HL-60 (cell line): ENCODE measurements around the gene CASP3.
"Not testable (repeated sequence)": the region's sequence is repeated elsewhere in the genome, so short reads cannot be mapped to it uniquely, and the experiment has no call there.

Source experiments
- DNase-seq, 2 experiments: peaks; one replicate each; pipeline ENCODE4 v3.0.0-alpha.2; 2010 to 2020; ENCODE audit warnings: low read depth in 1 of 2, low spot score in 1 of 2
- H3K27ac ChIP-seq: fragments of 250-450 bp; sonication (Bioruptor Pico); replicated peaks from 2 replicates; pipeline ENCODE4 v1.5.1; 2020; ENCODE audit warnings: mild to moderate bottlenecking, moderate library complexity
- H3K27me3 ChIP-seq: fragments of 250-450 bp; sonication (Bioruptor Pico); 2 replicates; pipeline ENCODE4 v1.5.1; 2021; ENCODE audit warnings: mild to moderate bottlenecking, moderate library complexity; ENCODE audit not compliant: insufficient read depth, poor library complexity, severe bottlenecking
- H3K4me3 ChIP-seq: replicated peaks from 2 replicates; pipeline ENCODE4 v1.5.1; 2011; ENCODE audit warnings: mild to moderate bottlenecking, control low read depth, low read length; ENCODE audit not compliant: insufficient read depth
- GABPA ChIP-seq: IDR thresholded peaks from 2 replicates; pipeline ENCODE4 v1.6.1; 2012; ENCODE audit warnings: low read depth
- POLR2AphosphoS5 ChIP-seq: IDR thresholded peaks from 2 replicates; pipeline ENCODE4 v1.6.1; 2012; ENCODE audit warnings: low read depth
- SPI1 ChIP-seq: IDR thresholded peaks from 2 replicates; pipeline ENCODE4 v1.6.1; 2012; ENCODE audit warnings: low read depth, mild to moderate bottlenecking, borderline replicate concordance
- TF ChIP-seq, protein P1 (sequence below): IDR thresholded peaks from 2 replicates; pipeline ENCODE4 v1.6.1; 2012; ENCODE audit warnings: low read depth; ENCODE audit not compliant: insufficient replicate concordance
- TF ChIP-seq, protein P2 (sequence below): IDR thresholded peaks from one replicate; pipeline ENCODE4 v1.5.1; 2011; ENCODE audit warnings: low read length, control low read depth, inconsistent platforms; ENCODE audit not compliant: insufficient read depth

CASP3 gene

DNA sequence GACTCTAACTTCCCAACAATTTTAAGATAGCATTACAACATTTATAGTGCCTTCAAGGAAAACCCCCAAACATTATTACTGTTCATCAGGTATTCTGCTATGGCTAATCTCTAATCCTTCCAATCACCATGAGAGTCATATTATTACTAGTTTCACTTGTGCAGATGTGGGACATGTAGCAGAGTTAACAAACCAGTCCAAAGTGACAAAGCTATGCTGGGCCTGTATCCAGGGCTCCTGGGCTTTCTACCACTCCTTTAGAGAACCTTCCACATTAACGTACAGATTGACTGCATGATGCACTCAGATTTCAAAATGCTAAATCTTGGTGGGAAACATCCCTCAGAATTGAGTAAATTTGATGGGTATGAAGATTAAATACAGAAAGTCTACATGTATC is 16.4 kb downstream of the CASP3 start:
- no peak overlapping the region for H3K4me3 ChIP-seq

DNA sequence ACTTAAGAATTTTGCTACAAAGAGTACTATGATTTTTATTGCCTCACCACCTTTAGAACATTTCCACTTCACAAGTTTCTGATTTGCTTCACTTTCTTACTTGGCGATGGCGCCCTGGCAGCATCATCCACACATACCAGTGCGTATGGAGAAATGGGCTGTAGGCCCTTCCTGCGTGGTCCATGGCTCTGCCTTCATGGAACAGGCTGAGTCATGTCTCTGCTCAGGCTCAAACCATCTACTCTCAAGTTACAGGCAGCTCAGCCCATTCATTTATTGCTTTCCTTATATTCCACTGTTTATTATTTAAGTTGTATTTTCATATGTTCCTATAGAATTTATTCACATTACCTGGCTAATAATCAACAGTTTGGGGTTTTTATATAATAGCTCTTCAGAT is 21.1 kb downstream of the CASP3 start:
- H3K27me3 ChIP-seq: no peaks in the 10 kb centered on the region
- H3K27ac ChIP-seq: no peak overlapping the region
- no peak for DNase-seq
- TF ChIP-seq, protein P1, sequence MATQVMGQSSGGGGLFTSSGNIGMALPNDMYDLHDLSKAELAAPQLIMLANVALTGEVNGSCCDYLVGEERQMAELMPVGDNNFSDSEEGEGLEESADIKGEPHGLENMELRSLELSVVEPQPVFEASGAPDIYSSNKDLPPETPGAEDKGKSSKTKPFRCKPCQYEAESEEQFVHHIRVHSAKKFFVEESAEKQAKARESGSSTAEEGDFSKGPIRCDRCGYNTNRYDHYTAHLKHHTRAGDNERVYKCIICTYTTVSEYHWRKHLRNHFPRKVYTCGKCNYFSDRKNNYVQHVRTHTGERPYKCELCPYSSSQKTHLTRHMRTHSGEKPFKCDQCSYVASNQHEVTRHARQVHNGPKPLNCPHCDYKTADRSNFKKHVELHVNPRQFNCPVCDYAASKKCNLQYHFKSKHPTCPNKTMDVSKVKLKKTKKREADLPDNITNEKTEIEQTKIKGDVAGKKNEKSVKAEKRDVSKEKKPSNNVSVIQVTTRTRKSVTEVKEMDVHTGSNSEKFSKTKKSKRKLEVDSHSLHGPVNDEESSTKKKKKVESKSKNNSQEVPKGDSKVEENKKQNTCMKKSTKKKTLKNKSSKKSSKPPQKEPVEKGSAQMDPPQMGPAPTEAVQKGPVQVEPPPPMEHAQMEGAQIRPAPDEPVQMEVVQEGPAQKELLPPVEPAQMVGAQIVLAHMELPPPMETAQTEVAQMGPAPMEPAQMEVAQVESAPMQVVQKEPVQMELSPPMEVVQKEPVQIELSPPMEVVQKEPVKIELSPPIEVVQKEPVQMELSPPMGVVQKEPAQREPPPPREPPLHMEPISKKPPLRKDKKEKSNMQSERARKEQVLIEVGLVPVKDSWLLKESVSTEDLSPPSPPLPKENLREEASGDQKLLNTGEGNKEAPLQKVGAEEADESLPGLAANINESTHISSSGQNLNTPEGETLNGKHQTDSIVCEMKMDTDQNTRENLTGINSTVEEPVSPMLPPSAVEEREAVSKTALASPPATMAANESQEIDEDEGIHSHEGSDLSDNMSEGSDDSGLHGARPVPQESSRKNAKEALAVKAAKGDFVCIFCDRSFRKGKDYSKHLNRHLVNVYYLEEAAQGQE: no peak
- TF ChIP-seq, protein P2, sequence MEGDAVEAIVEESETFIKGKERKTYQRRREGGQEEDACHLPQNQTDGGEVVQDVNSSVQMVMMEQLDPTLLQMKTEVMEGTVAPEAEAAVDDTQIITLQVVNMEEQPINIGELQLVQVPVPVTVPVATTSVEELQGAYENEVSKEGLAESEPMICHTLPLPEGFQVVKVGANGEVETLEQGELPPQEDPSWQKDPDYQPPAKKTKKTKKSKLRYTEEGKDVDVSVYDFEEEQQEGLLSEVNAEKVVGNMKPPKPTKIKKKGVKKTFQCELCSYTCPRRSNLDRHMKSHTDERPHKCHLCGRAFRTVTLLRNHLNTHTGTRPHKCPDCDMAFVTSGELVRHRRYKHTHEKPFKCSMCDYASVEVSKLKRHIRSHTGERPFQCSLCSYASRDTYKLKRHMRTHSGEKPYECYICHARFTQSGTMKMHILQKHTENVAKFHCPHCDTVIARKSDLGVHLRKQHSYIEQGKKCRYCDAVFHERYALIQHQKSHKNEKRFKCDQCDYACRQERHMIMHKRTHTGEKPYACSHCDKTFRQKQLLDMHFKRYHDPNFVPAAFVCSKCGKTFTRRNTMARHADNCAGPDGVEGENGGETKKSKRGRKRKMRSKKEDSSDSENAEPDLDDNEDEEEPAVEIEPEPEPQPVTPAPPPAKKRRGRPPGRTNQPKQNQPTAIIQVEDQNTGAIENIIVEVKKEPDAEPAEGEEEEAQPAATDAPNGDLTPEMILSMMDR: no peak
- TF ChIP-seq GABPA: no peak
- TF ChIP-seq SPI1: no peak
- no peak for TF ChIP-seq POLR2AphosphoS5
- no peak overlapping the region for H3K4me3 ChIP-seq

More for the DNA sequence above, 16.4 kb downstream of the CASP3 start:
- Histone ChIP-seq H3K27me3 (no peaks in the 10 kb centered on the region), H3K27ac (no peak overlapping the region)
- no peak for DNase-seq
- TF ChIP-seq POLR2AphosphoS5 (no peak), GABPA (no peak), SPI1 (no peak)
- TF ChIP-seq, protein P2: no peak
- TF ChIP-seq, protein P1: no peak

DNA sequence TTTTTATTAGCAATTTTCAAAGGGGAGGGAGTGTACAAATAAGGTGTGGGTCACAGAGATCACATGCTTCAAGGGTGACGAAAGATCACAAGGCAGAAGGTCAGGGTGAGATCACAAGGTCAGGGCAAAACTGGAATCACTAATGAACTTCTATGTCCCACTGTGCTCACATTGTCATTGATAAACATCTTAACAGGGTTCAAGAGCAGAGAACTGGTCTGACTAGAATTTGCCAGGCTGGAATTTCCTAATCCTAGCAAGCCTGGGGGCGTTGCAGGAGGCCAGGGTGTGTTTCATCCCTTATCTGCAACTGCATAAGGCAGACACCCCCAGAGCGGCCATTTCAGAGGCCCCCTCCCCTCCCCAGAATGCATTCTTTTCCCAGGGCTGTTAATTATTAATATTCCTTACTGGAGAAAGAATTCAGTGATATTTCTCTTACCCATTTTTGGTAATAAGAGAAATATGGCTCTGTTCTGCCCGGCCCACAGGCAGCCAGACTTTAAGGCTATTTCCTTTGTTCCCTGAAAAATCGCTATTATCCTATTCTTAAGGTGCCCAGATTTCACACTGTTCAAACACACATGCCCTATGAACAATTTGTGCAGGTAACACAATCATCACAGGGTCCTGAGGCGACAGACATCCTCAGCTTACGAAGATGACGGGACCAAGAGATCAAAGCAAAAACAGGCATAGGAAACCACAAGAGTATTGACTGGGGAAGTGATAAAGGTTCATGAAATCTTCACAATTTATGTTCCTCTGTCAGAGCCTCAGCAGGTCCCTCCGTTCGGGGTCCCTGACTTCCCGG is 23.3 kb downstream of the CASP3 start:
- DNase-seq, H3K4me3 ChIP-seq, H3K27ac ChIP-seq, H3K27me3 ChIP-seq: not testable (repeated sequence)

DNA sequence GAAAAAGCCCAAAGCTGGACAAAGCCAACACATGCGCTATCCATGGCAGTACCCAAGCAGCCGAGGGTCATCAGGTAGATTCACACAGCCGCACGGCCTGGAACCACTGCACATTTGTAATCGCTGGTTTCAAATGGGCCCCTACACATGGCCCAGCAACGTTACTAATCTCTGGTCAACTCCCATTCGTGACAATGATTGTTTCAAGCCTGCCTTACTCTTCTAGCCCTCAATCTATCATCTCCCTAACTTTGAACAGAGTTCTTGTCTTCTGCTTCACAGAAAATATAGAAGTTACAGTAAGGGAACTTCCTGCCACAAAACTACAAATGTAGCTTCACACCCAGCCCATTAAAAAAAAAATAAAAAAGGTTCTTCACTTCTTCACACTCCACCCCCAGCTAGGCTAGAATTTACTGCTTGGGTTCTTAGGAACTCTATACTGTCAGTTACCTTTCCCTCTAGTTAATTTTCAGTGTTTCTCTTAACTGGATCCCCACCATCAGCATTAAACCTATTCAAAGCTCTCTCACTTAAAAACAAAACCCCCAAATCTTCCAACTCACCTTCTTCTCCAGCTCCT is 24.2 kb downstream of the CASP3 start:
- TF ChIP-seq POLR2AphosphoS5 (no peak), SPI1 (no peak), GABPA (no peak)
- TF ChIP-seq, protein P2: no peak
- H3K27ac ChIP-seq: no peak overlapping the region

DNA sequence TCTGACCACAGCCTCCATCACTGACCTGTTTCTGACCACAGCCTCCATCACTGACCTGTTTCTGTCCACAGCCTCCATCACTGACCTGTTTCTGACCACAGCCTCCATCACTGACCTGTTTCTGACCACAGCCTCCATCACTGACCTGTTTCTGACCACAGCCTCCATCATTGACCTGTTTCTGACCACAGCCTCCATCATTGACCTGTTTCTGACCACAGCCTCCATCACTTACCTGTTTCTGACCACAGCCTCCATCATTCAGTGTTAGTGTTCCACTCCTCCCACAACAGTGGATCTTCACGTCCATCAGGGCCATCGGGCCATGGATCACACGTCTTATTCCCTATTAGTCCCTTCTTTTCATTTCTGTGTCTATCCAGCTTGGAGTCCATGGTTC is 24.7 kb downstream of the CASP3 start:
- H3K27ac ChIP-seq, H3K27me3 ChIP-seq, H3K4me3 ChIP-seq, DNase-seq: not testable (repeated sequence)

More for the DNA sequence above, 24.2 kb downstream of the CASP3 start:
- Histone ChIP-seq H3K27me3 (no peaks in the 10 kb centered on the region), H3K4me3 (no peak overlapping the region)
- DNase-seq: no peak
